Endothelial cell of umbilical vein (primary cell): ENCODE results near the gene CWC27. TPM values are rescaled to one million over a fixed set of nuclear protein-coding genes. Genes with fewer than 3 reads are reported as not detected.
"Not testable (repeated sequence)": the region's sequence is repeated elsewhere in the genome, so short reads cannot be mapped to it uniquely, and the experiment has no call there.

Source experiments
- BruUV-seq: library from RNA; stranded (reverse); fragments of 400-500 nt; replicated peaks from 2 replicates; lab custom pipeline; 2021; lab: Mats Ljungman, UMichigan
- CTCF ChIA-PET: fragments of 300-600, 350-600 bp; sonication (Branson Sonifier 250); formaldehyde crosslinking; loops from one replicate; lab custom pipeline; 2021; ENCODE audit warnings: antibody characterized with exemption, inconsistent platforms; lab: Charles Lee
- POLR2A ChIA-PET: fragments of 300-600, 350-600 bp; sonication (Branson Sonifier 250); formaldehyde crosslinking; loops from one replicate; lab custom pipeline; 2021; ENCODE audit warnings: antibody characterized with exemption, inconsistent platforms; lab: Charles Lee
- DNase-seq: peaks from one replicate; pipeline ENCODE4 v3.0.0-alpha.2; 2011; ENCODE audit warnings: low read depth, low spot score
- FAIRE-seq: peaks from 2 replicates; lab custom pipeline; 2011; peaks lifted over from hg19 to GRCh38; lab: Jason Lieb, UNC
- H2AFZ ChIP-seq: 2 replicates; pipeline ENCODE4 v1.6.0; 2012; ENCODE audit warnings: low read depth, low read length, control low read depth, inconsistent platforms
- H3K27ac ChIP-seq: 2 replicates; pipeline ENCODE4 v1.5.1; 2011; ENCODE audit warnings: low read depth, mild to moderate bottlenecking, control low read depth, low read length, moderate library complexity; ENCODE audit not compliant: insufficient read depth
- H3K27me3 ChIP-seq, 2 experiments: 2 replicates each; pipeline versions ENCODE4 v1.6.0 to v1.6.1; 2011; ENCODE audit warnings: low read length in 2 of 2, mixed read lengths in 1 of 2; ENCODE audit not compliant: control insufficient read depth in 2 of 2, insufficient read depth in 2 of 2
- H3K36me3 ChIP-seq, 2 experiments: 2 replicates in 1 of 2; 3 replicates in 1 of 2; pipeline ENCODE4 v1.5.1; 2011; ENCODE audit warnings: low read length in 2 of 2, mild to moderate bottlenecking in 1 of 2, moderate library complexity in 1 of 2; ENCODE audit not compliant: control insufficient read depth in 2 of 2, insufficient read depth in 2 of 2; ENCODE audit errors: extremely low read depth in 1 of 2
- H3K4me1 ChIP-seq: 3 replicates; pipeline ENCODE4 v1.5.1; 2011; ENCODE audit warnings: mild to moderate bottlenecking, low read length; ENCODE audit not compliant: control insufficient read depth, insufficient read depth; ENCODE audit errors: extremely low read depth
- H3K4me2 ChIP-seq: 2 replicates; pipeline ENCODE4 v1.6.1; 2011; ENCODE audit warnings: low read length, control low read depth, mixed read lengths; ENCODE audit not compliant: insufficient read depth
- H3K4me3 ChIP-seq, 3 experiments: fragments of 200-600 bp in 1 of 3; sonication (generic), shearing (Covaris generic) in 1 of 3; replicated peaks in 1 of 3; 2 replicates each; pipeline ENCODE4 v1.5.1; 2011 to 2016; ENCODE audit warnings: control low read depth in 3 of 3, low read length in 3 of 3, mild to moderate bottlenecking in 2 of 3, inconsistent platforms in 1 of 3, low read depth in 1 of 3, moderate library complexity in 1 of 3; ENCODE audit not compliant: insufficient read depth in 1 of 3
- H3K79me2 ChIP-seq: 2 replicates; pipeline ENCODE4 v1.6.0; 2012; ENCODE audit warnings: low read length, inconsistent platforms; ENCODE audit not compliant: control insufficient read depth, insufficient read depth
- H3K9ac ChIP-seq: replicated peaks from 2 replicates; pipeline ENCODE3; 2011; ENCODE audit warnings: low read length, control low read depth; ENCODE audit not compliant: insufficient read depth; ENCODE audit errors: extremely low read depth
- H3K9me1 ChIP-seq: replicated peaks from 3 replicates; pipeline ENCODE4 v1.6.0; 2011; ENCODE audit warnings: mild to moderate bottlenecking, low read length; ENCODE audit not compliant: control insufficient read depth, insufficient read depth; ENCODE audit errors: extremely low read depth
- H3K9me3 ChIP-seq: replicated peaks from 2 replicates; pipeline ENCODE4 v1.5.1; 2012; ENCODE audit warnings: low read length, inconsistent platforms; ENCODE audit not compliant: control insufficient read depth, insufficient read depth
- H4K20me1 ChIP-seq: replicated peaks from 2 replicates; pipeline ENCODE3; 2011; ENCODE audit warnings: mild to moderate bottlenecking, low read length; ENCODE audit not compliant: control insufficient read depth, insufficient read depth; ENCODE audit errors: extremely low read depth
- FOS ChIP-seq: IDR thresholded peaks from 2 replicates; pipeline ENCODE4 v1.6.1; 2011; ENCODE audit warnings: mild to moderate bottlenecking, low read length, moderate library complexity, borderline replicate concordance; ENCODE audit not compliant: insufficient read depth
- GATA2 ChIP-seq: IDR thresholded peaks from 2 replicates; pipeline ENCODE4 v1.7.0; 2011; ENCODE audit warnings: low read depth, mild to moderate bottlenecking, moderate library complexity, mixed read lengths, low read length; ENCODE audit not compliant: insufficient read length, insufficient read depth
- JUN ChIP-seq: IDR thresholded peaks from 2 replicates; pipeline ENCODE4 v1.6.1; 2011; ENCODE audit warnings: borderline replicate concordance, low read depth; ENCODE audit not compliant: insufficient read length, insufficient read depth
- MYC ChIP-seq: IDR thresholded peaks from one replicate; pipeline ENCODE4 v1.6.1; 2011; ENCODE audit warnings: mild to moderate bottlenecking, low read depth, low read length
- POLR2A ChIP-seq: IDR thresholded peaks from 2 replicates; pipeline ENCODE4 v1.6.1; 2012; ENCODE audit warnings: low read depth, mild to moderate bottlenecking, control low read depth, low read length
- dilution Hi-C: fragments of 300-500 bp; cut with MboI; formaldehyde crosslinking; loops from one replicate; pipeline ENCODE4 v1.15.0; 2019; ENCODE audit warnings: low sequenced_read_pairs; ENCODE audit not compliant: extremely low pct_ligation_motif_present
- intact Hi-C: fragments of 100-400 bp; cut with micrococcal nuclease; formaldehyde crosslinking; loops from one replicate; pipeline ENCODE4 v1.10.0; 2022
- polyA plus RNA-seq, 4 experiments: library from polyadenylated mRNA; depleted of rRNA in 3 of 4; stranded (reverse) in 3 of 4; unstranded in 1 of 4; fragments of >200 nt; gene quantifications; 2 replicates each; pipeline versions ENCODE4 v1.2.1 to v1.2.3, GENCODE V29; 2011 to 2012; ENCODE audit warnings: missing spikeins in 1 of 4
- total RNA-seq: library from RNA; stranded (reverse); gene quantifications from 2 replicates; pipeline ENCODE4 v1.2.3, GENCODE V29; 2021
- TF ChIP-seq, protein P1 (sequence below), 2 donors: IDR thresholded peaks; 1 replicate in 1 of 2; 2 replicates in 1 of 2; pipeline ENCODE4 v1.5.1; 2011; ENCODE audit warnings: low read length in 2 of 2, mild to moderate bottlenecking in 2 of 2, moderate library complexity in 2 of 2, control low read depth in 1 of 2, inconsistent platforms in 1 of 2, low read depth in 1 of 2; ENCODE audit not compliant: insufficient read depth in 1 of 2; ENCODE audit errors: extremely low read depth in 1 of 2
- TF ChIP-seq, protein P2 (sequence below): IDR thresholded peaks from 2 replicates; pipeline ENCODE4 v1.6.1; 2011; ENCODE audit not compliant: insufficient read depth, insufficient read length

Gene CWC27
- total and polyA plus RNA-seq, 2 donors (not counting 3 experiments of a cell fraction or from before 2014, with no cell fraction given): 11.9 to 23.8 TPM

DNA sequence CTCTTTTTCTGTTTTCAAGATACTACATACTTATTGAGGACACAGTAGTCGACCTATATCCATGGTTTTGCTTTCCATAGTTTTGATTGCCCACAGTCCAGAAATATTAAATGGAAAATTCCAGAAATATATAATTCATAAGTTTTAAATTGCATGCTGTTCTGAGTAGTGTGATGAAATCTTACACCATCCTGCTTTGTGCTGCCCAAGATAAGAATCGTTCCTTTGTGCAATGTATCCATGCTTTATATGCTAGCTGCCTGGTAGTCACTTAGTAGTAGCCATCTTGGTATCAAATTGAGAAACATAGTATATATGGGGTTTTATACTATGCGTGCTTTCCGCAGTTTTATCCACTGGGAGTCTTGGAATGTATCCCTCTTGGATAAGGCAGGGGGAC is 59.0 kb downstream of the CWC27 start:
- Histone ChIP-seq H3K36me3 (no peaks in the 10 kb centered on the region), H3K9me3 (no peaks in the 10 kb centered on the region), H3K9me1 (no peaks in the 10 kb centered on the region), H4K20me1 (no peaks in the 10 kb centered on the region), H3K4me2 (no peak overlapping the region), H3K4me3 (no peak overlapping the region), H3K79me2 (no peaks in the 10 kb centered on the region), H3K9ac (no peak overlapping the region), H3K27me3 (no peaks in the 10 kb centered on the region), H3K4me1 (peaks cover 4% of the 10 kb centered on the region), H3K27ac (no peak overlapping the region), H2AFZ (no peak overlapping the region)
- CTCF ChIA-PET: interaction anchor here (2.2 kb wide), 1 partner anchor 17 kb away, joined by 9 read pairs; no protein-coding TSS in a partner anchor
- POLR2A ChIA-PET: interaction anchor here (0.6 kb wide), 1 partner anchor 384 kb away, joined by 3 read pairs; no protein-coding TSS in a partner anchor
- DNase-seq (no peak), FAIRE-seq (no peak)
- BruUV-seq: no TSS peak
- intact Hi-C loops (no loop called here), dilution Hi-C loops (no loop called here)
- TF ChIP-seq JUN: no peak
- TF ChIP-seq MYC: no peak
- TF ChIP-seq, protein P1, sequence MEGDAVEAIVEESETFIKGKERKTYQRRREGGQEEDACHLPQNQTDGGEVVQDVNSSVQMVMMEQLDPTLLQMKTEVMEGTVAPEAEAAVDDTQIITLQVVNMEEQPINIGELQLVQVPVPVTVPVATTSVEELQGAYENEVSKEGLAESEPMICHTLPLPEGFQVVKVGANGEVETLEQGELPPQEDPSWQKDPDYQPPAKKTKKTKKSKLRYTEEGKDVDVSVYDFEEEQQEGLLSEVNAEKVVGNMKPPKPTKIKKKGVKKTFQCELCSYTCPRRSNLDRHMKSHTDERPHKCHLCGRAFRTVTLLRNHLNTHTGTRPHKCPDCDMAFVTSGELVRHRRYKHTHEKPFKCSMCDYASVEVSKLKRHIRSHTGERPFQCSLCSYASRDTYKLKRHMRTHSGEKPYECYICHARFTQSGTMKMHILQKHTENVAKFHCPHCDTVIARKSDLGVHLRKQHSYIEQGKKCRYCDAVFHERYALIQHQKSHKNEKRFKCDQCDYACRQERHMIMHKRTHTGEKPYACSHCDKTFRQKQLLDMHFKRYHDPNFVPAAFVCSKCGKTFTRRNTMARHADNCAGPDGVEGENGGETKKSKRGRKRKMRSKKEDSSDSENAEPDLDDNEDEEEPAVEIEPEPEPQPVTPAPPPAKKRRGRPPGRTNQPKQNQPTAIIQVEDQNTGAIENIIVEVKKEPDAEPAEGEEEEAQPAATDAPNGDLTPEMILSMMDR (IDR thresholded peaks at IDR 0.05; ENCODE audit: extremely low read depth in 1 of 2, insufficient read depth in 1 of 2, low read depth in 1 of 2, low read length in 2 of 2): no peak
- no peak for TF ChIP-seq POLR2A
- no peak for TF ChIP-seq FOS
- TF ChIP-seq, protein P2, sequence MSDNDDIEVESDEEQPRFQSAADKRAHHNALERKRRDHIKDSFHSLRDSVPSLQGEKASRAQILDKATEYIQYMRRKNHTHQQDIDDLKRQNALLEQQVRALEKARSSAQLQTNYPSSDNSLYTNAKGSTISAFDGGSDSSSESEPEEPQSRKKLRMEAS: no peak
- TF ChIP-seq GATA2: no peak

DNA sequence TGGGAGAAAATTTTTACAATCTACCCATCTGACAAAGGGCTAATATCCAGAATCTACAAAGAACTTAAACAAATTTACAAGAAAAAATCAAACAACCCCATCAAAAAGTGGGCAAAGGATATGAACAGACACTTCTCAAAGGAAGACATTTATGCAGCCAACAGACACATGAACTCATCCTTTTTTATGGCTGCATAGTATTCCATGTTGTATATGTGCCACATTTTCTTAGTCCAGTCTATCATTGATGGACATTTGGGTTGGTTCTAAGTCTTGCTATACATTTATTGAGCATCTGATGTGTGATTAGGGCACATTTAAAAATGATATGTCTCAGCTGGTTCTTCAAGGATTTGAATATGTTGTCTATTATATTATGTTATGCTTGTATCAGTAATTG is 61.9 kb downstream of the CWC27 start:
- BruUV-seq, H3K4me3 ChIP-seq, H2AFZ ChIP-seq, H3K4me1 ChIP-seq, H3K36me3 ChIP-seq, H3K4me2 ChIP-seq, dilution Hi-C loops, H3K9me3 ChIP-seq, H4K20me1 ChIP-seq, H3K9ac ChIP-seq, H3K9me1 ChIP-seq, H3K79me2 ChIP-seq, FAIRE-seq, H3K27me3 ChIP-seq, DNase-seq, POLR2A ChIA-PET, H3K27ac ChIP-seq, CTCF ChIA-PET, intact Hi-C loops: not testable (repeated sequence)
